Peyer's patch (tissue), 4 donors: ENCODE measurements around the gene CYB561D2. TPM values are rescaled to one million over a fixed set of nuclear protein-coding genes. Genes with fewer than 3 reads are reported as not detected.

ENCODE experiments used
- DNase-seq, 3 donors: peaks; one replicate each; pipeline ENCODE4 v3.0.0-alpha.2; 2017 to 2019
- H3K27ac ChIP-seq, 4 donors: fragments of 200-600 bp; sonication (generic); one replicate each; pipeline ENCODE4 v1.5.1; 2016 to 2019
- H3K27me3 ChIP-seq, 2 donors: fragments of 200-600 bp; sonication (generic); one replicate each; pipeline ENCODE4 v1.5.1; 2019
- H3K36me3 ChIP-seq, 3 donors: fragments of 200-600 bp; sonication (generic); one replicate each; pipeline ENCODE4 v1.5.1; 2016 to 2019
- H3K4me1 ChIP-seq, 4 donors: fragments of 200-600 bp; sonication (generic); one replicate each; pipeline ENCODE4 v1.5.1; 2016 to 2019
- H3K4me3 ChIP-seq, 4 donors: fragments of 200-600 bp; sonication (generic); 1 replicate in 3 of 4; 2 replicates in 1 of 4; pipeline ENCODE4 v1.5.1; 2016 to 2019; ENCODE audit warnings: mild to moderate bottlenecking in 1 of 4
- H3K9me3 ChIP-seq, 4 donors: fragments of 200-600 bp; sonication (generic); one replicate each; pipeline ENCODE4 v1.5.1; 2016 to 2019; ENCODE audit warnings: mild to moderate bottlenecking in 1 of 4
- CTCF ChIP-seq, 6 experiments: fragments of 450-650 bp in 4 of 6; fragments of 200-600 bp in 2 of 6; sonication (generic) in 1 of 6; IDR thresholded peaks; one replicate each; pipeline ENCODE4 v1.5.1; 2017 to 2019; ENCODE audit warnings: antibody characterized with exemption in 6 of 6, mild to moderate bottlenecking in 3 of 6, moderate library complexity in 1 of 6
- POLR2A ChIP-seq, 2 donors: fragments of 450-650 bp; IDR thresholded peaks; one replicate each; pipeline ENCODE4 v1.5.1; 2017; ENCODE audit warnings: antibody characterized with exemption in 2 of 2, mild to moderate bottlenecking in 2 of 2, moderate library complexity in 2 of 2
- total RNA-seq, 4 donors: library from RNA; depleted of rRNA; stranded (reverse); fragments of >200 nt; gene quantifications; one replicate each; pipeline ENCODE4 v1.1.0, GENCODE V29; 2016

CYB561D2 gene
- total RNA-seq, 4 donors from 2014 or later: 22.3 to 69.5 (median 38.6) TPM

- TF ChIP-seq POLR2A (IDR thresholded peaks at IDR 0.05) (no peak), CTCF (IDR thresholded peaks at IDR 0.05) (no peak)
- no peaks in the 10 kb centered on the region for H3K9me3 ChIP-seq
- H3K27ac ChIP-seq: no peak overlapping the region
Measured at GRCh38 chr3:50393061-50393460, 42.4 kb downstream of the CYB561D2 start.

GRCh38 chr3:50395070-50395860, 44.6 kb downstream of the CYB561D2 start:
- H3K4me3 ChIP-seq: no peak overlapping the region
- peak in 2 of 3 donors; percentile 79 to 82 for DNase-seq
- no peaks in the 10 kb centered on the region for H3K9me3 ChIP-seq
- H3K4me1 ChIP-seq: peaks cover 0 to 14% (median 4%) of the 10 kb centered on the region in 4 donors
- no peaks in the 10 kb centered on the region for H3K27me3 ChIP-seq
- H3K27ac ChIP-seq: peak overlapping the region in 1 of 4 donors; percentile 4
- TF ChIP-seq POLR2A (IDR thresholded peaks at IDR 0.05) (no peak), CTCF (IDR thresholded peaks at IDR 0.05) (no peak)
- no peaks in the 10 kb centered on the region for H3K36me3 ChIP-seq

More at GRCh38 chr3:50393061-50393460, 42.4 kb downstream of the CYB561D2 start:
- Histone ChIP-seq H3K4me1 (peaks cover 0 to 14% (median 4%) of the 10 kb centered on the region in 4 donors), H3K4me3 (no peak overlapping the region), H3K36me3 (no peaks in the 10 kb centered on the region), H3K27me3 (no peaks in the 10 kb centered on the region)
- DNase-seq: no peak

- no peak for TF ChIP-seq POLR2A (IDR thresholded peaks at IDR 0.05)
- TF ChIP-seq CTCF (IDR thresholded peaks at IDR 0.05): no peak
- no peaks in the 10 kb centered on the region for H3K27me3 ChIP-seq
- no peak overlapping the region for H3K27ac ChIP-seq
- no peak overlapping the region for H3K4me3 ChIP-seq
- no peaks in the 10 kb centered on the region for H3K9me3 ChIP-seq
- peaks cover 0 to 4% (median 0%) of the 10 kb centered on the region in 4 donors for H3K4me1 ChIP-seq
- DNase-seq: peak in 1 of 3 donors; percentile 66
- no peaks in the 10 kb centered on the region for H3K36me3 ChIP-seq
Measured at GRCh38 chr3:50396502-50396901, 45.8 kb downstream of the CYB561D2 start.

GRCh38 chr3:50401978-50402595, 51.4 kb downstream of the CYB561D2 start:
- H3K4me1 ChIP-seq: no peaks in the 10 kb centered on the region
- no peak overlapping the region for H3K4me3 ChIP-seq
- H3K27ac ChIP-seq: no peak overlapping the region
- DNase-seq: no peak
- H3K36me3 ChIP-seq: no peaks in the 10 kb centered on the region
- H3K9me3 ChIP-seq: no peaks in the 10 kb centered on the region
- H3K27me3 ChIP-seq: no peaks in the 10 kb centered on the region
- TF ChIP-seq POLR2A (IDR thresholded peaks at IDR 0.05) (no peak), CTCF (IDR thresholded peaks at IDR 0.05) (no peak)

Other genes starting within 250 kb of the CYB561D2 start
- 10 to 100 TPM; 21.2 to 41.0 (median 23.2) TPM for gene SEMA3F, start 195.5 kb upstream of the CYB561D2 start, total RNA-seq
- gene GNAT1, start 159.3 kb upstream of the CYB561D2 start, total RNA-seq: not detected
- gene SLC38A3, start 145.6 kb upstream of the CYB561D2 start, total RNA-seq: 1 to 10 TPM in 1 of 4 donors, not detected in 3; 1.3 TPM
- gene GNAI2, start 114.7 kb upstream of the CYB561D2 start, total RNA-seq: 100 to 1,000 TPM in 2 of 4 donors, 10 to 100 TPM in 2; 71.8 to 178 (median 98.4) TPM
- 100 to 1,000 TPM in 3 of 4 donors, 10 to 100 TPM in 1; 56.1 to 367 (median 267) TPM for gene SEMA3B, start 81.7 kb upstream of the CYB561D2 start, total RNA-seq
- gene LSMEM2, start 71.8 kb upstream of the CYB561D2 start, total RNA-seq: not detected
- gene IFRD2, start 58.4 kb upstream of the CYB561D2 start, total RNA-seq: 100 to 1,000 TPM in 3 of 4 donors, 10 to 100 TPM in 1; 75.5 to 205 (median 140) TPM
- 1 to 10 TPM; 3.0 to 6.6 (median 4.2) TPM for gene HYAL3, start 51.5 kb upstream of the CYB561D2 start, total RNA-seq
- gene NAA80, start 51.5 kb upstream of the CYB561D2 start, total RNA-seq: 10 to 100 TPM in 3 of 4 donors, 1 to 10 TPM in 1; 3.2 to 14.0 (median 12.4) TPM
- gene HYAL1, start 47.3 kb upstream of the CYB561D2 start, total RNA-seq: 1 to 10 TPM; 1.2 to 5.1 (median 4.6) TPM
- gene HYAL2, start 28.1 kb upstream of the CYB561D2 start, total RNA-seq: 10 to 100 TPM; 18.2 to 63.1 (median 39.9) TPM
- gene TUSC2, start 22.6 kb upstream of the CYB561D2 start, total RNA-seq: 10 to 100 TPM in 3 of 4 donors, 1 to 10 TPM in 1; 5.8 to 19.8 (median 17.5) TPM
- 10 to 100 TPM; 27.6 to 80.0 (median 29.4) TPM for gene RASSF1, start 10.0 kb upstream of the CYB561D2 start, total RNA-seq
- under 1 TPM in 2 of 4 donors, not detected in 2; 0.27 to 0.38 TPM for gene ZMYND10, start 5.1 kb upstream of the CYB561D2 start, total RNA-seq
- gene NPRL2, start 87 bp upstream of the CYB561D2 start, total RNA-seq: 10 to 100 TPM; 19.1 to 45.4 (median 28.3) TPM
- gene TMEM115, start 8.7 kb downstream of the CYB561D2 start, total RNA-seq: 10 to 100 TPM; 14.0 to 75.5 (median 66.2) TPM
- gene CACNA2D2, start 152.8 kb downstream of the CYB561D2 start, total RNA-seq: 1 to 10 TPM in 3 of 4 donors, under 1 TPM in 1; 0.88 to 5.8 (median 1.2) TPM
- 10 to 100 TPM in 1 of 4 donors, 1 to 10 TPM in 2, not detected in 1; 1.1 to 26.4 (median 3.2) TPM for gene C3orf18, start 216.9 kb downstream of the CYB561D2 start, total RNA-seq
- 10 to 100 TPM in 3 of 4 donors, 1 to 10 TPM in 1; 8.6 to 15.3 (median 12.5) TPM for gene HEMK1, start 218.7 kb downstream of the CYB561D2 start, total RNA-seq